ENCODE results near the gene ADK. TPM values are rescaled to one million over a fixed set of nuclear protein-coding genes. Genes with fewer than 3 reads are reported as not detected.

Gene ADK
- total and polyA plus RNA-seq, 7 donors = 17.8 to 32.3 (median 23.6) TPM

DNA sequence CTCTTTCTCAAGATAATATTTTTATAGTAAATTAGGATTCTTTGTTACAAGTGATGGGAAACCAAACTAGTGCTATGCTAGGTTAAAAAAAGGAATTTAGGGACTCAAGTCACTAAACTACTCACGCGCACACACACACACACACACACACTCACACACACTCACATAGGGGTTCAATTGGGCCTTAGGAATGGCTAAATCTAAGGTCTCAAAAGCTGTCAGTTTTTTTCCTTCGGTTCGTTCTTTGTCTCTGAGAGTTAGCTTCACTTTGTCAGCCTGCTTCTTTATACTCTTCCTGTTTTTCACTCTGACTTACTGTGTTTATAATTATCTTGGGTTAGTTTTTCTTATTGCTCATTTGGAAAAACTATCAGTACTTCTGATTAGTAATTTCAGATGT, 138.9 kb downstream of the ADK start:
- intact Hi-C loops (cut with DNase I) = no loop called here
- Histone ChIP-seq H3K4me1 (peaks cover 18% of the 10 kb centered on the region), H3K4me3 (no peak overlapping the region), H3K36me3 (ENCODE audit: insufficient read depth in 1 of 2, low read depth in 1 of 2) (no peaks in the 10 kb centered on the region), H3K9me3 (no peaks in the 10 kb centered on the region), H3K27me3 (ENCODE audit: insufficient read depth in 3 of 3, low read length in 2 of 3) (no peaks in the 10 kb centered on the region), H3K27ac (no peak overlapping the region)
- 57 to 72% (median 67%) methylated on average over 4 of the region's 4 CpGs for WGBS, 3 donors
- TF ChIP-seq, protein P1, sequence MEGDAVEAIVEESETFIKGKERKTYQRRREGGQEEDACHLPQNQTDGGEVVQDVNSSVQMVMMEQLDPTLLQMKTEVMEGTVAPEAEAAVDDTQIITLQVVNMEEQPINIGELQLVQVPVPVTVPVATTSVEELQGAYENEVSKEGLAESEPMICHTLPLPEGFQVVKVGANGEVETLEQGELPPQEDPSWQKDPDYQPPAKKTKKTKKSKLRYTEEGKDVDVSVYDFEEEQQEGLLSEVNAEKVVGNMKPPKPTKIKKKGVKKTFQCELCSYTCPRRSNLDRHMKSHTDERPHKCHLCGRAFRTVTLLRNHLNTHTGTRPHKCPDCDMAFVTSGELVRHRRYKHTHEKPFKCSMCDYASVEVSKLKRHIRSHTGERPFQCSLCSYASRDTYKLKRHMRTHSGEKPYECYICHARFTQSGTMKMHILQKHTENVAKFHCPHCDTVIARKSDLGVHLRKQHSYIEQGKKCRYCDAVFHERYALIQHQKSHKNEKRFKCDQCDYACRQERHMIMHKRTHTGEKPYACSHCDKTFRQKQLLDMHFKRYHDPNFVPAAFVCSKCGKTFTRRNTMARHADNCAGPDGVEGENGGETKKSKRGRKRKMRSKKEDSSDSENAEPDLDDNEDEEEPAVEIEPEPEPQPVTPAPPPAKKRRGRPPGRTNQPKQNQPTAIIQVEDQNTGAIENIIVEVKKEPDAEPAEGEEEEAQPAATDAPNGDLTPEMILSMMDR (IDR thresholded peaks at IDR 0.05) = no peak
- ATAC-seq (no peak), DNase-seq (no peak)

DNA sequence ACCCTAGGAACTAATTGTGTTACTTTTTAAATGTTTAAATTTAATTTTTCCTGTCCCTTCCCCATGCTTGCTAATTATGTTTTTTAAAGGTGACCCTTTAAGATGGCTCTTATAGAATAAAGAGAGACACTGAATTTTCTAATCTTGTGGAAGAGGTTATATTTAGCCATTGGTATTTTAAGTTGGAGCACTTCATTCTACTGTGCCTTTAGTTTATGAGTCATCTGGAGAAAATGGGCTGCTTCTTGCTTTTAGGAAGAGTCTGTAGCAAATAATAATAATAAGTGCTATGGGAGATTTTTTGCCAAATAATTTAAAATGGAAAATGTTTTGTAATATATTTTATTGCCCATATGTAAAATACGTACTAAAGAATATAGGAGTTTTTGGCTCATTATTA, 139.7 kb downstream of the ADK start:
- Histone ChIP-seq H3K9me3 (no peaks in the 10 kb centered on the region), H3K4me1 (peaks cover 18% of the 10 kb centered on the region), H3K27me3 (ENCODE audit: insufficient read depth in 3 of 3, low read length in 2 of 3) (no peaks in the 10 kb centered on the region), H3K36me3 (ENCODE audit: insufficient read depth in 1 of 2, low read depth in 1 of 2) (no peaks in the 10 kb centered on the region), H3K27ac (no peak overlapping the region), H3K4me3 (no peak overlapping the region)
- DNase-seq (no peak), ATAC-seq (no peak)
- intact Hi-C loops (cut with DNase I) = no loop called here
- TF ChIP-seq, protein P1 (IDR thresholded peaks at IDR 0.05) = no peak
- WGBS, 3 donors = 80 to 88% (median 85%) methylated on average over 1 of the region's 1 CpG

DNA sequence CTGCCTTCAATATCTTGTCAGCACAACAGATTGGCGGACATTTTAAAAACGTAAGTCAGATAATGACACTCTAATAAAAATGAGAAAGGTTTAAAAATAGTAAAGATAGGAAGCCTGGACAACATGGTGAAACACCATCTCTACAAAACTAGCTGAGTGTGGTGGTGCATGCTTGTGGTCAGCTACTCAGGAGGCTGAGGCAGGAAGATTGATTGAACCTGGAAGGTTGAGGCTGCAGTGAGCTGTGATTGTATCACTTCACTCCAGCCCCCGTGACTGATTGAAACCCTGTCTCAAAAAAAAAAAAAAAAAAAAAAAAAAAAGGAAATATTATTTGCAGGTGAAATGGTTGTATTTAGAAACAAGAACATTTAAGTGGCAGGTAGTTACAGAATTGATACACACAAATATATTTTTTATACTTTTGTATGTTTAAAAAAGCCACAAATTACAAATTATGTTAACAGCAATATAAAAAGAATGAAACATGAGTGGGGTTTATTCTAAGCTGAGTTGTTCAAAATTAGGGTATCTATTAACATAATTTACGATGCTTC, 141.9 kb downstream of the ADK start:
- DNase-seq = no peak
- H3K27ac ChIP-seq = no peak overlapping the region
- no peaks in the 10 kb centered on the region for H3K27me3 ChIP-seq (ENCODE audit: insufficient read depth in 3 of 3, low read length in 2 of 3)
- peak; percentile 41 to 65 (median 44) for ATAC-seq
- intact Hi-C loops (cut with DNase I) = no loop called here
- TF ChIP-seq, protein P1 (IDR thresholded peaks at IDR 0.05) = no peak
- H3K4me3 ChIP-seq = no peak overlapping the region
- H3K9me3 ChIP-seq = no peaks in the 10 kb centered on the region
- H3K4me1 ChIP-seq = peaks cover 30% of the 10 kb centered on the region
- 66 to 83% (median 69%) methylated on average over 4 of the region's 4 CpGs for WGBS, 3 donors
- H3K36me3 ChIP-seq (ENCODE audit: insufficient read depth in 1 of 2, low read depth in 1 of 2) = no peaks in the 10 kb centered on the region

DNA sequence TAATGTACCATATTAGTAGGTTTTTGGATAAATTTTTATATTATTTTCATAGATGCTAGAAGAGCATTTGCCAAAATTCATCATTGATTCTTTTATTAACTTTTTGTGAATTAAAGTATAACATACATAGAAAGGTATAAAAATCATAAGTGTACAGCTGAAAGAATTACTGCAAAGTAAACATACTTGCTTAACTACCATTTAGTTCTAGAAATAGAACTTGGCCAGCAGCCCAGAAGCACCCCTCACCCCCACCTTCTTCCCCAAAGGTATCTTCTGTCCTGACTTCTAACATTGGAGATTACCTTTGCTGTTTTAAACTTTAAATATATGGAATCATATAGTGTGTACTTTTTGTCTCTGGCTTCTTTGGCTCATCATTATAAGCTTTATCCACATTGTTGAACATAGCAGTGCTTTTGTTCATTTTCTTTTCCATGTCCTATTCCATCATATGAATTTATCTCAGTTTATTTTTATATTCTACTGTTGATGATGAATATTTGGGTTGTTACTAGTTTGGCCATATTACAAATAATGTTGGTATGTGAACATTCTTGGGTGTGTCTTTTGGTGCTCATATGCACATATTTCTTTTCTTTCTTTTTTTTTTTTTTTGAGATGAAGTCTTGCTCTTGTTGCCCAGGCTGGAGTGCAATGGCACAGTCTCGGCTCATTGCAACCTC, 142.8 kb downstream of the ADK start:
- H3K27ac ChIP-seq = no peak overlapping the region
- intact Hi-C loops (cut with DNase I) = no loop called here
- no peaks in the 10 kb centered on the region for H3K36me3 ChIP-seq (ENCODE audit: insufficient read depth in 1 of 2, low read depth in 1 of 2)
- no peaks in the 10 kb centered on the region for H3K27me3 ChIP-seq (ENCODE audit: insufficient read depth in 3 of 3, low read length in 2 of 3)
- DNase-seq (no peak), ATAC-seq (peak in 1 of 4 donors; percentile 38)
- H3K9me3 ChIP-seq = no peaks in the 10 kb centered on the region
- no peak overlapping the region for H3K4me3 ChIP-seq
- TF ChIP-seq, protein P1 (IDR thresholded peaks at IDR 0.05) = no peak
- 69 to 100% (median 92%) methylated on average over 1 of the region's 1 CpG for WGBS, 3 donors
- peaks cover 30% of the 10 kb centered on the region for H3K4me1 ChIP-seq
